Hepatocyte (in vitro differentiated cells): Measurements from ENCODE around the gene POLR3B.

ENCODE experiments used
- CTCF ChIP-seq: fragments of 200-600 bp; sonication (generic); IDR thresholded peaks from 2 replicates; pipeline ENCODE4 v1.5.1; 2016; ENCODE audit warnings: antibody characterized with exemption, mild to moderate bottlenecking; ENCODE audit not compliant: poor library complexity
- EZH2 ChIP-seq: fragments of 200-600 bp; sonication (generic); IDR thresholded peaks from 2 replicates; pipeline ENCODE4 v1.6.1; 2016; ENCODE audit warnings: antibody characterized with exemption, mild to moderate bottlenecking, borderline replicate concordance
- EZH2phosphoT487 ChIP-seq: fragments of 200-600 bp; sonication (generic); IDR thresholded peaks from one replicate; pipeline ENCODE4 v1.6.1; 2018; ENCODE audit warnings: antibody characterized with exemption, mild to moderate bottlenecking, low read depth, moderate library complexity; ENCODE audit not compliant: unreplicated experiment, severe bottlenecking

GRCh38 chr12:106311139-106311538 is 46.4 kb upstream of the POLR3B start:
- TF ChIP-seq CTCF: no peak
- no peak for TF ChIP-seq EZH2
- TF ChIP-seq EZH2phosphoT487: no peak
